Measurements from ENCODE around the gene MIGA1.
"Not testable (repeated sequence)": the region's sequence is repeated elsewhere in the genome, so short reads cannot be mapped to it uniquely, and the experiment has no call there.

The MIGA1 gene

GRCh38 chr1:77797991-77798390, 18.5 kb downstream of the MIGA1 start:
- DNase-seq (ENCODE audit: low read depth in 1 of 2, low spot score in 1 of 2) = no peak

- DNase-seq (ENCODE audit: low read depth in 1 of 2, low spot score in 1 of 2) = no peak
Observed at GRCh38 chr1:77802026-77802425, 22.6 kb downstream of the MIGA1 start.

- DNase-seq (ENCODE audit: low read depth in 1 of 2, low spot score in 1 of 2) = no peak
Observed at GRCh38 chr1:77803371-77803770, 23.9 kb downstream of the MIGA1 start.

GRCh38 chr1:77809787-77810462, 30.5 kb downstream of the MIGA1 start:
- DNase-seq (ENCODE audit: low read depth in 1 of 2, low spot score in 1 of 2) = not testable (repeated sequence)

GRCh38 chr1:77811589-77811988, 32.1 kb downstream of the MIGA1 start:
- DNase-seq (ENCODE audit: low read depth in 1 of 2, low spot score in 1 of 2) = not testable (repeated sequence)

GRCh38 chr1:77817368-77818209, 38.1 kb downstream of the MIGA1 start:
- no peak for DNase-seq (ENCODE audit: low read depth in 1 of 2, low spot score in 1 of 2)

GRCh38 chr1:77820121-77820520, 40.7 kb downstream of the MIGA1 start:
- DNase-seq (ENCODE audit: low read depth in 1 of 2, low spot score in 1 of 2) = no peak

GRCh38 chr1:77824079-77824478, 44.6 kb downstream of the MIGA1 start:
- no peak for DNase-seq (ENCODE audit: low read depth in 1 of 2, low spot score in 1 of 2)

- no peak for DNase-seq (ENCODE audit: low read depth in 1 of 2, low spot score in 1 of 2)
Observed at GRCh38 chr1:77824694-77825093, 45.2 kb downstream of the MIGA1 start.

GRCh38 chr1:77825131-77825709, 45.8 kb downstream of the MIGA1 start:
- no peak for DNase-seq (ENCODE audit: low read depth in 1 of 2, low spot score in 1 of 2)

GRCh38 chr1:77826851-77827250, 47.4 kb downstream of the MIGA1 start:
- DNase-seq (ENCODE audit: low read depth in 1 of 2, low spot score in 1 of 2) = not testable (repeated sequence)

GRCh38 chr1:77828098-77828497, 48.6 kb downstream of the MIGA1 start:
- no peak for DNase-seq (ENCODE audit: low read depth in 1 of 2, low spot score in 1 of 2)

- no peak for DNase-seq (ENCODE audit: low read depth in 1 of 2, low spot score in 1 of 2)
Observed at GRCh38 chr1:77829851-77830250, 50.4 kb downstream of the MIGA1 start.

GRCh38 chr1:77830946-77831345, 51.5 kb downstream of the MIGA1 start:
- no peak for DNase-seq (ENCODE audit: low read depth in 1 of 2, low spot score in 1 of 2)

GRCh38 chr1:77831566-77831965, 52.1 kb downstream of the MIGA1 start:
- no peak for DNase-seq (ENCODE audit: low read depth in 1 of 2, low spot score in 1 of 2)

- no peak for DNase-seq (ENCODE audit: low read depth in 1 of 2, low spot score in 1 of 2)
Observed at GRCh38 chr1:77831976-77832711, 52.7 kb downstream of the MIGA1 start.

GRCh38 chr1:77832901-77833300, 53.5 kb downstream of the MIGA1 start:
- DNase-seq (ENCODE audit: low read depth in 1 of 2, low spot score in 1 of 2) = no peak

GRCh38 chr1:77833521-77834100, 54.2 kb downstream of the MIGA1 start:
- DNase-seq (ENCODE audit: low read depth in 1 of 2, low spot score in 1 of 2) = no peak

GRCh38 chr1:77834771-77835334, 55.4 kb downstream of the MIGA1 start:
- no peak for DNase-seq (ENCODE audit: low read depth in 1 of 2, low spot score in 1 of 2)

- DNase-seq (ENCODE audit: low read depth in 1 of 2, low spot score in 1 of 2) = no peak
Observed at GRCh38 chr1:77841574-77841973, 62.1 kb downstream of the MIGA1 start.

- no peak for DNase-seq (ENCODE audit: low read depth in 1 of 2, low spot score in 1 of 2)
Observed at GRCh38 chr1:77845951-77846350, 66.5 kb downstream of the MIGA1 start.
